ENCODE results near the gene GNA15. TPM values are rescaled to one million over a fixed set of nuclear protein-coding genes. Genes with fewer than 3 reads are reported as not detected.
"Not testable (repeated sequence)": the region's sequence is repeated elsewhere in the genome, so short reads cannot be mapped to it uniquely, and the experiment has no call there.

Gene GNA15
- 10 to 100 TPM in 1 of 2 donors, 1 to 10 TPM in 1; 8.7 to 12.5 TPM for total RNA-seq
- 1 to 10 TPM; 1.8 to 5.3 TPM for polyA plus RNA-seq
- long read RNA-seq, donor 1, transcript GNA15-201 (7 exons, 2,133 nt) = major isoform, 5 of 7 reads
- long read RNA-seq, donor 1, partial matches to known transcripts = 2 of 7 reads
- long read RNA-seq, donor 1, other reads (novel, unspliced or antisense) = 0 of 7 reads
- long read RNA-seq, donor 2, partial matches to known transcripts = 1 of 5 reads
- long read RNA-seq, donor 2, other reads (novel, unspliced or antisense) = 2 of 5 reads

DNA sequence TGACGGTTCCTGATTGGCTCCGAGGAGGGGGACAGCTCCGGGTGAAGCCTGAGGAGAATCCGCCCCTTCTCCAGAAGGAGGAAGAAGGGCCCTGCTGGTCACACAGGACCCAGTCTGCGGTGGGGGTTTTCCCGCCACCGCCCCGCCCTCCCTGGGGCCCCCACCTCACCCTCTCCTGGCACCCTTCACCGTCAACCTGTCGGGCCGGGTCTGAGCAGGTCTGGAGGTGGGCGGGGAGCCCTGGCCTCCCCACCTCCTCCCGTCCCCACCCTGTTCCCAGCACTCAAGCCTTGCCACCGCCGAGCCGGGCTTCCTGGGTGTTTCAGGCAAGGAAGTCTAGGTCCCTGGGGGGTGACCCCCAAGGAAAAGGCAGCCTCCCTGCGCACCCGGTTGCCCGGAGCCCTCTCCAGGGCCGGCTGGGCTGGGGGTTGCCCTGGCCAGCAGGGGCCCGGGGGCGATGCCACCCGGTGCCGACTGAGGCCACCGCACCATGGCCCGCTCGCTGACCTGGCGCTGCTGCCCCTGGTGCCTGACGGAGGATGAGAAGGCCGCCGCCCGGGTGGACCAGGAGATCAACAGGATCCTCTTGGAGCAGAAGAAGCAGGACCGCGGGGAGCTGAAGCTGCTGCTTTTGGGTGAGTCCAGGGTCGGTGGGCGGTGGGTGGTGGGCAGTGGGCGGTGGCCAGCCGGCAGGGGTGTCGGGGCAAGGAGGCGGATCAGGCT, at the start of gene GNA15:
Gene GNA15, plus strand, starts transcription at position 73 of the 723 bp plus-strand sequence. Its CDS starts 418 bp downstream, at position 491.
- no peak within 1 kb of the TSS for H3K27ac ChIP-seq (ENCODE audit: low read depth in 1 of 2, low read length in 2 of 2)
- no peak within 1 kb of the TSS for H3K4me3 ChIP-seq (ENCODE audit: low read length in 2 of 2)
- ATAC-seq (ENCODE audit: low FRiP score) = peak; percentile 54
- no peaks in the 10 kb centered on the region for H3K36me3 ChIP-seq (ENCODE audit: control insufficient read depth in 1 of 2, insufficient read depth in 2 of 2, low read length in 1 of 2)
- 74 to 79% methylated on average over 37 to 40 of the region's 40 CpGs for WGBS, 2 donors
- intact Hi-C loops (cut with DNase I) = no loop called here
- no peaks in the 10 kb centered on the region for H3K4me1 ChIP-seq (ENCODE audit: control insufficient read depth in 1 of 2, insufficient read depth in 2 of 2, low read length in 2 of 2)
- no peaks in the 10 kb centered on the region for H3K27me3 ChIP-seq (ENCODE audit: control insufficient read depth in 1 of 2, insufficient read depth in 2 of 2, low read length in 1 of 2)
- H3K9me3 ChIP-seq (ENCODE audit: control insufficient read depth, low read length) = no peaks in the 10 kb centered on the region
- DNase-seq = peak in 1 of 2 donors; percentile 68

DNA sequence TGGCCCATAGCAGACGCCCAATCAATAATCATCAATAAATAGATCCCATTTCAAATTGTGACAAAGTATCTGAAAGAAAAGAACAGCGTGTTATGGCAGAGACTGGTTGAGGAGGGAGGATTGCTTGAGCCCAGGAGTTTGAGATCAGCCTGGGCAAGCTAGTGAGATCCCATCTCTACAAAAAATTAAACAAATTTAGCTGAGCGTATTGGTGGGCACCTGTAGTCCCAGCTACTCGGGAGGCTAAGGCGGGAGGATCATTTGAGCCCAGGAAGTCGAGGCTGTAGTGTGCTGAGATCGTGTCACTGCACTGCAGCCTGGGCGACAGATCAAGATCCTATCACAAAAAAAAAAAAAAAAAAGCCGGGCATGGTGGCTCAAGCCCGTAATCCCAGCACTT, 48.1 kb upstream of the GNA15 start:
- 79 to 85% methylated on average over 10 of the region's 10 CpGs for WGBS, 2 donors

DNA sequence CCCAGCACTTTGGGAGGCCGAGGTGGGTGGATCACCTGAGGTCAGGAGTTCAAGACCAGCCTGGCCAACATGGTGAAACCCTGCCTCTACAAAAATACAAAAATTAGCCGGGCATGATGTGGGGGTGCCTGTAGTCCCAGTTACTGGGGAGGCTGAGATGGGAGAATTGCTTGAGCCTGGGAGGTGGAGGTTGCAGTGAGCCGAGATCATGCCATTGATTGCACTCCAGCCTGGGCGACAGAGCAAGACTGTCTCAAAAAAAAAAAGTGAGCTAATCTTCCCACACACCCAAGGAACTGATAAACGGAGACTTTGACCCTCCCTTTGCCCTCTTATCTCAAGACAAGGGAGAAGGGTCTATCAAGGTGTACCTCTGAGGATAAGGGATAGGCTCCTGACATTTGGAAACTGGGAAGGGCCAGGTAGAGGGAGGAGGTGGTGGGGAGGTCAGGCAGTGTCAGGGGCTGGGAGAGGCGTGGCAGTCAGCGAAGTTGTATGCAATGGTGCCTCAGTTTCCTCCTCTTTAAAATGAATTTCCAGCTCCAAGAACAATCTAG, 46.5 kb upstream of the GNA15 start:
- 83 to 85% methylated on average over 7 of the region's 7 CpGs for WGBS, 2 donors
- DNase-seq; H3K4me3 ChIP-seq (ENCODE audit: low read length in 2 of 2); intact Hi-C loops (cut with DNase I); H3K9me3 ChIP-seq (ENCODE audit: control insufficient read depth, low read length); ATAC-seq (ENCODE audit: low FRiP score); H3K36me3 ChIP-seq (ENCODE audit: control insufficient read depth in 1 of 2, insufficient read depth in 2 of 2, low read length in 1 of 2); H3K27ac ChIP-seq (ENCODE audit: low read depth in 1 of 2, low read length in 2 of 2); H3K4me1 ChIP-seq (ENCODE audit: control insufficient read depth in 1 of 2, insufficient read depth in 2 of 2, low read length in 2 of 2); H3K27me3 ChIP-seq (ENCODE audit: control insufficient read depth in 1 of 2, insufficient read depth in 2 of 2, low read length in 1 of 2): not testable (repeated sequence)

More for the DNA sequence above, 48.1 kb upstream of the GNA15 start:
- ATAC-seq (ENCODE audit: low FRiP score) (no peak), DNase-seq (no peak)
- no peak overlapping the region for H3K4me3 ChIP-seq (ENCODE audit: low read length in 2 of 2)
- no peaks in the 10 kb centered on the region for H3K27me3 ChIP-seq (ENCODE audit: control insufficient read depth in 1 of 2, insufficient read depth in 2 of 2, low read length in 1 of 2)
- H3K4me1 ChIP-seq (ENCODE audit: control insufficient read depth in 1 of 2, insufficient read depth in 2 of 2, low read length in 2 of 2) = no peaks in the 10 kb centered on the region
- intact Hi-C loops (cut with DNase I) = no loop called here
- no peaks in the 10 kb centered on the region for H3K36me3 ChIP-seq (ENCODE audit: control insufficient read depth in 1 of 2, insufficient read depth in 2 of 2, low read length in 1 of 2)
- H3K27ac ChIP-seq (ENCODE audit: low read depth in 1 of 2, low read length in 2 of 2) = no peak overlapping the region
- no peaks in the 10 kb centered on the region for H3K9me3 ChIP-seq (ENCODE audit: control insufficient read depth, low read length)

DNA sequence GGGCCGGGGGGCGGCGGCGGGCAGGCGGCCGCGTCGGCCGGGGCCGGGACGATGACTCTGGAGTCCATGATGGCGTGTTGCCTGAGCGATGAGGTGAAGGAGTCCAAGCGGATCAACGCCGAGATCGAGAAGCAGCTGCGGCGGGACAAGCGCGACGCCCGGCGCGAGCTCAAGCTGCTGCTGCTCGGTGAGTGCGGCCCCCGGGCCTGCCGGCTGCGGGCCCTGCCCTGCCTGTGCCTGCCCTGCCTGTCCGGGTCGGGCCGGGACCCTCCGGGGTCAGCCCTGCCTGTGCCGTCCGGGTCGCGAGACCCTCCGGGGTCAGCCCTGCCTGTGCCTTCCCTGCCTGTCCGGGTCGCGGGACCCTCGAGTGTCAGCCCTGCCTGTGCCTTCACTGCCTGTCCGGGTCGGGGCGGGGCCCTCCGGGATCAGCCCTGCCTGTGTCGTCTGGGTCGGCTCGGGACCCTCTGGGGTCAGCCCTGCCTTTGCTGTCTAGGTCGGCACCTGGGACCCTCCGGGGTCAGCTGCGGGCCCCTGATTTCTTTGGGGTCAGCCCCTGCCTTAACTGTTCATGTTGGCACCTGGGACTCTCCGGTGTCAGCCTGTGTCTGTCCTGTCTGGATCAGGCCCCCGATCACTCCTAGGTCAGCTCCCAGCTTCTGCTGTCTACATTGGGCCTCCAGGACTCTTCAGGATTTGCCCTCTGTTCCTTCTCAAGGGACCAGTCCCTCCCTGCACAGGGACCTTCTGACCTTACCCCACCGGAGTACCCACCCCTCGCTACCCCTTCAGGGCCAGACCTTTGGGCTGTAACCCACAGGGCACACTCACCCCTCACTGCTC, 41.0 kb upstream of the GNA15 start:
- H3K27me3 ChIP-seq (ENCODE audit: control insufficient read depth in 1 of 2, insufficient read depth in 2 of 2, low read length in 1 of 2) = no peaks in the 10 kb centered on the region
- intact Hi-C loops (cut with DNase I) = no loop called here
- WGBS, 2 donors = 1 to 2% methylated on average over 41 to 57 of the region's 57 CpGs
- H3K27ac ChIP-seq (ENCODE audit: low read depth in 1 of 2, low read length in 2 of 2) = no peak overlapping the region
- peak overlapping the region; percentile 20 to 95 for H3K4me3 ChIP-seq (ENCODE audit: low read length in 2 of 2)
- ATAC-seq (ENCODE audit: low FRiP score) (no peak), DNase-seq (peak in 1 of 2 donors; percentile 80)
- no peaks in the 10 kb centered on the region for H3K4me1 ChIP-seq (ENCODE audit: control insufficient read depth in 1 of 2, insufficient read depth in 2 of 2, low read length in 2 of 2)
- H3K36me3 ChIP-seq (ENCODE audit: control insufficient read depth in 1 of 2, insufficient read depth in 2 of 2, low read length in 1 of 2) = no peaks in the 10 kb centered on the region
- no peaks in the 10 kb centered on the region for H3K9me3 ChIP-seq (ENCODE audit: control insufficient read depth, low read length)

DNA sequence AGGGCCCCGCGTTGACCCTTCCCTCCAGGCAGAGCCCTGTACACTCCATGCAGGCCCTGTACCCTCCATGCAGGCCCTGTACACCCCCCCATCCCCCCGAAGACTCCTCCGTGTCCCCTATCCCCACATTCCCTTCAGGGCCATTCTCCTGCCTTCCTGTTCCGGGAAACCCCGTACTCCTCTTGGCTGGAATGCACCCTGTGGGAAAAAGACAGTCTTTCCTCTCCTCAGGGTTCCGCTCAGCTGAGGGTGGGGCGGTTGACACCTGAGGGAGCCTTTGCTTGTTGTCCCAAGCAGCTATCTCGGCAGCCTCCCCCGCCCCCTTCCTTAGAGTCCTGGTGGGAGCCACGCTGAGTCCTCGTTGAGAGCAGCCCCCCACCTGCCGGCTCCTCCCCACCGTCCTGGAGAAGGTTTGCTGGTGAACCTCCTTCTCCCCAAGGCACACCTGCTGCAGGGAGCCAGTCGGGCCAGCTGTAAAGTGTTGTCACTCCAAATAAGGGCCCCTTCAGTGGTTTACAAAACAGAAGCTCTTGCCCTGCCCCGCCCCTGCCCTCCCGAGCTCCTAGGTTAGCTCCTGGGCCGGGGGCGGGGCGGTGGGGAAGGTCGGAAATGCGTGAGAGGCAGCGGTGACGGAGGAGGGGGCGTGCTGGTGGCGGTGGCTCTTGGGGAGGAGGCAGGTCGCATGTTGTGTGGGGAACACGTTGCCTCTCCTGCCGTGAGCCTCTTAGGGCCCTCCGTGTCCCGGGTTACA, 40.2 kb upstream of the GNA15 start:
- Histone ChIP-seq H3K27ac (ENCODE audit: low read depth in 1 of 2, low read length in 2 of 2) (no peak overlapping the region), H3K36me3 (ENCODE audit: control insufficient read depth in 1 of 2, insufficient read depth in 2 of 2, low read length in 1 of 2) (no peaks in the 10 kb centered on the region), H3K27me3 (ENCODE audit: control insufficient read depth in 1 of 2, insufficient read depth in 2 of 2, low read length in 1 of 2) (no peaks in the 10 kb centered on the region), H3K4me1 (ENCODE audit: control insufficient read depth in 1 of 2, insufficient read depth in 2 of 2, low read length in 2 of 2) (no peaks in the 10 kb centered on the region), H3K9me3 (ENCODE audit: control insufficient read depth, low read length) (no peaks in the 10 kb centered on the region), H3K4me3 (ENCODE audit: low read length in 2 of 2) (peak overlapping the region; percentile 20 to 95)
- intact Hi-C loops (cut with DNase I) = no loop called here
- peak in 1 of 2 donors; percentile 77 for DNase-seq
- 4 to 5% methylated on average over 31 of the region's 31 CpGs for WGBS, 2 donors
- ATAC-seq (ENCODE audit: low FRiP score) = no peak

DNA sequence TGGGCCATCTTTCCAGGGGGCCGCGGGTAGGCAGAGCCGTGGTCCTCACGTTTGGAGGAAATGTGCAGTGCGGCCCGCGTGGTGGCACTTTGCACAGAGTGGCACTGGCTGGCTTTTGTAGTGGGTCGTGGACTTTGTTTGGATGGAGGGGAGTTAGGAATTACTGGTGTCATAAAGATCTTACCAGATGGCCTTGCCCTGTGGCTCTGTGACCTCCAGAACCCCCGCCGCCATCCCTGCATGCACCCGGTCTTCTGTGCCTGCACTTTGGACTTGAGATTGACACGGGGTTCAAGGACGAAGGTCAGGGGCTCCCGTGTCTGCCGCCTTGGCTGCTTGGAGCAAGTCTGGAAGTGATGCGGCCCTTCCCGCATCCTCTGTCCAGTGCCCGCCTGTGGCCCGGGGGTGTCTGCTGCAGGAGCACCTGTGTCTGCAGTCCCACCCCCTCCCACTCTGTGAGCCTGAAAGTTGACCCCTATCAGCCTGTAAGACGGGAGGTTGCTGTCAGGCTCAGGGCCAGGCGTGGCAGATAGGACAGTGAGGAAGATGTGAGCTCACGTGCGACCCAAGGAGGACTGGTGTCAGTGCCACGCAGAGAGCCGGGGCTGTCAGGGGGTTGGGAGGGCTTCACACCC, 39.4 kb upstream of the GNA15 start:
- peak overlapping the region in 1 of 2 donors; percentile 95 for H3K4me3 ChIP-seq (ENCODE audit: low read length in 2 of 2)
- H3K9me3 ChIP-seq (ENCODE audit: control insufficient read depth, low read length) = no peaks in the 10 kb centered on the region
- intact Hi-C loops (cut with DNase I) = no loop called here
- WGBS, 2 donors = 39 to 45% methylated on average over 24 to 25 of the region's 25 CpGs
- peak in 1 of 2 donors; percentile 68 for DNase-seq
- H3K36me3 ChIP-seq (ENCODE audit: control insufficient read depth in 1 of 2, insufficient read depth in 2 of 2, low read length in 1 of 2) = no peaks in the 10 kb centered on the region
- H3K27ac ChIP-seq (ENCODE audit: low read depth in 1 of 2, low read length in 2 of 2) = no peak overlapping the region
- H3K4me1 ChIP-seq (ENCODE audit: control insufficient read depth in 1 of 2, insufficient read depth in 2 of 2, low read length in 2 of 2) = no peaks in the 10 kb centered on the region
- no peaks in the 10 kb centered on the region for H3K27me3 ChIP-seq (ENCODE audit: control insufficient read depth in 1 of 2, insufficient read depth in 2 of 2, low read length in 1 of 2)
- no peak for ATAC-seq (ENCODE audit: low FRiP score)

DNA sequence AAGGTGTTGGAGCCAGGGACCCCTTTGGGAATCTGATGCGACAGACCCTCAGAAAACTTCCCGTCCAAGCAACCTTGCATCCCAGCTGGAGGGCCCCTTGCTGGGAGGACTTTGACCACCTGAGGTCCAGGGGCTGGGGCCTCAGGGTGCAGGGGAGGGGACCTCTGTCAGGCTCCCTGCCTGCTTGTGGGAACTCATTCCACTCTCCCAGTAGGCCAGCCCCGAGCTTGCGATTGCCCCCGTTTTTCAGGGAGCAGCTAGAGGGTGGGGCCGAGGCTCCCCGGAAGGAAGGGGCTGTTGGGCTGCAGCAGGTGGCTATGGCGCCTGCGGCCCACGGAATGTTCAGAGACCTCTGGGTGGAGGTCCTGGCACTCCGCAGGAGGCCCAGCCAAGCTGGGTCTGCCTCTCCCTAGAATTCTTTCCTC, 38.9 kb upstream of the GNA15 start:
- H3K27me3 ChIP-seq (ENCODE audit: control insufficient read depth in 1 of 2, insufficient read depth in 2 of 2, low read length in 1 of 2) = no peaks in the 10 kb centered on the region
- H3K36me3 ChIP-seq (ENCODE audit: control insufficient read depth in 1 of 2, insufficient read depth in 2 of 2, low read length in 1 of 2) = no peaks in the 10 kb centered on the region
- H3K27ac ChIP-seq (ENCODE audit: low read depth in 1 of 2, low read length in 2 of 2) = no peak overlapping the region
- no peak overlapping the region for H3K4me3 ChIP-seq (ENCODE audit: low read length in 2 of 2)
- ATAC-seq (ENCODE audit: low FRiP score) (no peak), DNase-seq (peak in 1 of 2 donors; percentile 55)
- no peaks in the 10 kb centered on the region for H3K9me3 ChIP-seq (ENCODE audit: control insufficient read depth, low read length)
- H3K4me1 ChIP-seq (ENCODE audit: control insufficient read depth in 1 of 2, insufficient read depth in 2 of 2, low read length in 2 of 2) = no peaks in the 10 kb centered on the region
- intact Hi-C loops (cut with DNase I) = no loop called here
- 60 to 62% methylated on average over 11 of the region's 11 CpGs for WGBS, 2 donors

Measured in aorta (tissue), 5 donors.